GM20000 (cell line): ENCODE results near the gene GADL1.

Experiments
- DNase-seq: peaks from one replicate; pipeline ENCODE4 v3.0.0; 2012; ENCODE audit warnings: low spot score
- CTCF ChIP-seq: IDR thresholded peaks from 2 replicates; pipeline ENCODE4 v1.5.1; 2012; ENCODE audit warnings: mild to moderate bottlenecking, control low read depth; ENCODE audit errors: extremely low read depth, missing control alignments

GADL1 gene

DNA sequence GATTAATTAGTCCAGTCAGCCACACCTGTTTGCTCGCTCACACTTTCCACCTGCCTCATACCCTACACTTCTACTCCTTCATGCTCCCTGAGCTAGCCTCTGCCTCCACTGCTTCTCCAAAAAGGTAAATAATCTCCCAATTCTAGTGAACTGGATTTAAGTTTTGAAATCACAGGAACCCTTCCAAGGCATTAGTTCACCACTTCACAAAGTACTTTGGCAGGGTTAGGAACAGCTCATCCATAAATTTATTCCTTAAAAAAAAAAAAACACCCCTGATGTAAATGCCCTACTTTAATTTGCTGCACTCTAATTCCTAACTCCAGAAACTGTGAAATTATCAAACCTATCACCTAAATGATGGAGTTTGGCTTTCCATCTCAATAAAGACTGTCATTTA is 58.3 kb downstream of the GADL1 start:
- no peak for TF ChIP-seq CTCF
- no peak for DNase-seq

GRCh38 chr3:30835667-30836066 is 58.8 kb downstream of the GADL1 start:
- no peak for DNase-seq
- TF ChIP-seq CTCF = no peak

- TF ChIP-seq CTCF = no peak
- no peak for DNase-seq
Measured at GRCh38 chr3:30832961-30833575, 61.4 kb downstream of the GADL1 start.

DNA sequence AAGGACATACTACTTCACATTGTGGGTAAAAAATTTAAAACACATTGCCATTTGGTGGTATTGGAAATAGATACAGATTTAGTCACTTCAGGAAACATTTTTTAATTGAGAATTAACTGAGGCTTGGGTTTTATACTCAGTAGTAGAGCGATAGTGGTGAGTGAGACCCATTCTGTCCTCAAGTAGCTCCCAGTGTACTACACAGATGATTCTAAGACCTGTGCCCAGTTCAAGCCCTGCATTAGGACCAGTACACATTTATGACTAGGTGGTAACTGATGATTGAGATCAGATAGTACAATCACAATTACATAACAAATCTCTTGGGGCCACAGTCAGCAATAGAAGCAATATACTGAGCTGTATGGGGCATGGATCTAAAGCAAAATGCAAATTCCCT is 67.4 kb downstream of the GADL1 start:
- DNase-seq = no peak
- no peak for TF ChIP-seq CTCF

DNA sequence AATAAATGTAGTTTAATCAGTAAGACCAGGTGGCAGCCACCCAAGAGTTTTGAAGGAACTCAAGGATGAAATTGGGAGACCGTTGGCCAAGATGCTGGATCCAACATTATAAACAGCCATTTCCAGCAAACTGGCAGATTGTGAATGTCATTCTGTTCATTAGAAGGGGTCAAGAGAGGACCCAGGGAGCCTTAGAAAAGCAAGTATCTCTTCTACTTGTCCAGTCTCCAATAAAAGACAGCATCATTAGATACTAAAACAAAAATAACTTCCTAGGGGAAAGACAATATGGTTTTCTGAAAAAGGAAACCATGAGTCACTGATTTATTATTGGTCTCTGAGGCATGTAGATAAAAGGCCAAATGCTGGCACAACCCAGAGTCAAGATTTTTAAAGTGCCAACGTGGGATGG is 67.9 kb downstream of the GADL1 start:
- no peak for DNase-seq
- no peak for TF ChIP-seq CTCF

DNA sequence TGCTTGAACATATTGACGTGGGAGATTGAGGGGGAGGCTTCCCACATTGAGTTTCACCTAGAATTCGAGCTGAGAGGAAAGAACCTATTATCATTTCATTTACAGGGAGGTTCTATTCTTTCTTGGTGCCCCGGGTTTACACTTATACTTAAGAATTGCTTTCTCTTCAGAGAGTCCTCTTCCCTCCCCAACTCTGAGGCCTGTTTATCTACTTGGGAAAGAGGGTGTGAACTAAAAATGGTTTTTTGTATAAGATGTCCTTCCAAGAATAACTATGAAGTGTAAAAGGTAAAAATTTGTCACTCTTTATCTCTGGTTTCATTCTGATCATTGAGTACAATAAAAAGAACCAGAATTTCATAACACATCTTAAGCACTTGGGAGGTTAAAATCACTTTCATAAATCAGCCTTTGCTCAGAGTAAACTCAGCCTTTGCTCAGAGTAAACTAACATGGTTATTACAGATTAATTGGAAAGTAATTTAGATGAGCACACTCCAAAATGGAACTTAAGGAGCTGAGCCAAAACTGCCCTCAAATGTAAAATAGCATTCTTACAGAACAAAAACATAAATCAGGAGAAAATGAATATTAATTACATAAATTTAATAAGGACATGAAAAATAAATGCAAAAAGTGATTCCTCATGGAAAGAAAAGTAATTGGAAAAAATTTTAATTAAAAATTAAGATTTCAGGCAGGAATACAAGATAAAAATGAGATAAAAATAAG is 75.2 kb downstream of the GADL1 start:
- no peak for TF ChIP-seq CTCF
- no peak for DNase-seq

GRCh38 chr3:30813734-30814133 is 80.7 kb downstream of the GADL1 start:
- no peak for DNase-seq
- TF ChIP-seq CTCF = no peak
